Measurements from ENCODE around the gene SLC25A41.
A peak's percentile ranks its signal among the peaks of the same experiment; 100 is the strongest.
"Not testable (repeated sequence)": the region's sequence is repeated elsewhere in the genome, so short reads cannot be mapped to it uniquely, and the experiment has no call there.

Gene SLC25A41

GRCh38 chr19:6428692-6429418, 4.7 kb downstream of the SLC25A41 start:
- not testable (repeated sequence) for DNase-seq (ENCODE audit: low spot score)

GRCh38 chr19:6427131-6427530, 6.4 kb downstream of the SLC25A41 start:
- DNase-seq (ENCODE audit: low spot score): no peak

- no peak for DNase-seq (ENCODE audit: low spot score)
Measured at GRCh38 chr19:6425732-6426620, 7.6 kb downstream of the SLC25A41 start.

- peak; percentile 100 for DNase-seq (ENCODE audit: low spot score)
Measured at GRCh38 chr19:6424939-6425731, 8.4 kb downstream of the SLC25A41 start.

DNA sequence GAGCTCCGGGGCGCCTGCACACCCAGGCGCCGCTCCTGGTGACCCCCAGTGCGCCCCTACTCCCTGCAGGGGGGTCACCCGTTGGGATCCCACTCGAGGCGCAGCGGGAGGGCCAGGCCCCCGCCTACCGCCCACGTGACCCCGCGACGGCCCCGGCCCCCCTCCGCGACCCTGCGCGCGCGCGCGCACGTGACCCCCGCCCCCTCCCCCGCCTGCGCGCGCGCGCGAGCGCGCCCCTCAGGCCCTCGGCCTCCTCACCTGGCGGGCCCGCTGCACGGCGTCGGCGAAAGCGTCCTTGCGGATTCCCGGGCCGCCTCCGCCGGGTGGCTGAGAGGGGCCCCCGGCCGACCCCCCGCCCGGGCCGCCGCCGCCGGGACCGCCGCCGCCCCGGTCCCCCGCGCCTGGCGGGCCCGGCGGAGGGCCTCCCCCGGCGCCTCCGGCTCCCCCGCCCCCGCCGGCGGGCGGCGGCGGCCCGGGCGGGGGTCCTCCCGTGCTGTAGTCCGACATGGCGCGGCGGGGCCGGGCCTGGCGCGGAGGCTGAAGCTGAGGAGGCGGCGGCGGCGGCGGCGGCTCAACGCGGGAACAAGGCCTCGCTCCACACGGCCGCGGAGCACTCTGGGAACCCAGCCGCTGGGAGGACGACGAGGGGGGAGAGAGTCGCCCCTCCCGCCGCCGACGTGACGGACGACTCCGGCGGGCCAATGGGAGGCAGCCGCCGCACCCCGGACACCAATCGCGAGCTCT, 9.2 kb downstream of the SLC25A41 start, which contains the start of gene KHSRP:
Gene KHSRP, minus strand, starts transcription at position 617 of the 744 bp plus-strand sequence. Its CDS starts 110 bp downstream, at position 507.
- no peak for DNase-seq (ENCODE audit: low spot score)

DNA sequence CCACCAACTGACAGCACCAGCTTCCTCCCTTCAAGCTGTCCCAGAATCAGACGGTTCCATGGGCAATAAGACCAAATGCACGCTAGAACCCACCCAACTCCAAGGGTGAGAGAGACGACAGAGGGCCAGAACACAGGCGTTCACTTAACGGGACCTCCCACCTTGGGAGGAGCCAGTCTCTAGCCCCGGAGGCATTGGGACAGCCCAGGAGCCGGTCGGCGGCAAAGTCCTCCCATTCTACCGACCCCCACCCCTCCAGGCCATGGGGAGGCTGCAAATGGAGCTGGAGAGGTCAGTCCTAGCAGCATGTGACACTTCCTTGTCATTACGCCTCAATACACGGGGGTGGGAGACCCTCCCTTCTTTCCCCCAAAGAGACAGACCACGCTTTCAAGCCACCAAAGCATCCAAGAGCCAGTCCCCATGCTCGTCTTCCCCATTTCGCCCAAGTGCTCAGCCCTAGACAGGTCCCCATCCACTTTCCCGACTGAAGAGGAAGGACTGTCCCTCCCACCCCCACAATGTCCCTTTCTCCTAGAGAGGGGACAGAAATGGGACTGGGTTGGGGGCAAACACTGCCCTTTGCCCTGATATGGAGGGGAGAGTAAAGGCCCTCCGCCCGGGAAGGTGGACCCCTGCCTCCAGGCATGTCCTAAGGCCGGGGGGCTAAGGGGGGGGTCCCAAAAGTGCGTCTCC, 9.9 kb downstream of the SLC25A41 start:
- DNase-seq (ENCODE audit: low spot score): peak; percentile 46

GRCh38 chr19:6421075-6422014, 12.2 kb downstream of the SLC25A41 start:
- DNase-seq (ENCODE audit: low spot score): no peak

DNA sequence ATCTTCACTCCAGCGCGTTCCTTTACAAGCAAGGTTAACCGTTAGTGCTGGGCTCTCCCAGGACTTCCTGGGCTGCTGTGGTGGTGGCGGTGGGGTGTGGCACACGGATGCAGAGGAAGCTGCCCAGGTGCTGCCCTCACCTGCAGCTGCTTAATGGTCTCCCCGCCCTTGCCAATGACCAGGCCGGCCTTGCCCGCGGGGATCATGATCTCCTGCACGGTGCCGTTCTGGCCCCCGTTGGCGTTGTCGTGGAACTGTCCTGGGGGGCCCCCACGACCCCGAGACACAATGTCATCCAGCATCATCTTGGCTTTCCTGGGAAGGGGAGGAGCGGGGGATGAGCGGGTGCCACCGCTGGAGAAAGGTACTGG, 15.0 kb downstream of the SLC25A41 start:
- no peak for DNase-seq (ENCODE audit: low spot score)

- peak; percentile 80 for DNase-seq (ENCODE audit: low spot score)
Measured at GRCh38 chr19:6417713-6418561, 15.6 kb downstream of the SLC25A41 start.

GRCh38 chr19:6416658-6417405, 16.7 kb downstream of the SLC25A41 start:
- no peak for DNase-seq (ENCODE audit: low spot score)

GRCh38 chr19:6415591-6416190, 17.9 kb downstream of the SLC25A41 start:
- no peak for DNase-seq (ENCODE audit: low spot score)

GRCh38 chr19:6414793-6415590, 18.6 kb downstream of the SLC25A41 start:
- no peak for DNase-seq (ENCODE audit: low spot score)

GRCh38 chr19:6413721-6414643, 19.6 kb downstream of the SLC25A41 start:
- peak; percentile 38 for DNase-seq (ENCODE audit: low spot score)

DNA sequence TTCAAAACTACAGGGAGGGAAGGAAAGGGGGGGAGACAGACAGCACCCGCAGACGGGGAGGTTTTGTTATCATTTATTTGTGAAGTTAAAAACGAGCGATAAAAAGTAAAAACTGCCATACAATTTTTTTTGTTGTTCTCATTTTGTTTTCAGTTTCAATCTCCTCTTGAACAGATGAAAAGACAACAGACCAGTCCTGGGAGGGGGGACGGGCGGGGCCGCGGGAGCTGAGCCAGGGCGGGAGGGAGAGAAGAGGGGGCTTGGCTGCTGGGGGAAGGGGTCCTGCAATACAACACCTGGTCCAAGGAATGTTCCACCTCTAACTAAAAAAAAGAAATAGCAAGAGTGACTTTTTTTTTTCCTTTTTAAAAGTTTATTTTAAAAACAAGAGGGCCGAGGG, 20.3 kb downstream of the SLC25A41 start:
- no peak for DNase-seq (ENCODE audit: low spot score)

GRCh38 chr19:6412447-6413091, 21.0 kb downstream of the SLC25A41 start:
- DNase-seq (ENCODE audit: low spot score): peak; percentile 63

All from cerebellar cortex (tissue), 1 donor.